VCaP (cell line): ENCODE data around the gene KRT86.
A peak's percentile ranks its signal among the peaks of the same experiment; 100 is the strongest.

ENCODE experiments used
- H3K27ac ChIP-seq: fragments of 450-650 bp; 2 replicates; pipeline ENCODE4 v1.5.1; 2017
- TF ChIP-seq, protein P1 (sequence below): fragments of 450-650 bp; conservative IDR thresholded peaks from 2 replicates; pipeline ENCODE4 v1.5.1; 2017; ENCODE audit warnings: mild to moderate bottlenecking, moderate library complexity

KRT86 gene

DNA sequence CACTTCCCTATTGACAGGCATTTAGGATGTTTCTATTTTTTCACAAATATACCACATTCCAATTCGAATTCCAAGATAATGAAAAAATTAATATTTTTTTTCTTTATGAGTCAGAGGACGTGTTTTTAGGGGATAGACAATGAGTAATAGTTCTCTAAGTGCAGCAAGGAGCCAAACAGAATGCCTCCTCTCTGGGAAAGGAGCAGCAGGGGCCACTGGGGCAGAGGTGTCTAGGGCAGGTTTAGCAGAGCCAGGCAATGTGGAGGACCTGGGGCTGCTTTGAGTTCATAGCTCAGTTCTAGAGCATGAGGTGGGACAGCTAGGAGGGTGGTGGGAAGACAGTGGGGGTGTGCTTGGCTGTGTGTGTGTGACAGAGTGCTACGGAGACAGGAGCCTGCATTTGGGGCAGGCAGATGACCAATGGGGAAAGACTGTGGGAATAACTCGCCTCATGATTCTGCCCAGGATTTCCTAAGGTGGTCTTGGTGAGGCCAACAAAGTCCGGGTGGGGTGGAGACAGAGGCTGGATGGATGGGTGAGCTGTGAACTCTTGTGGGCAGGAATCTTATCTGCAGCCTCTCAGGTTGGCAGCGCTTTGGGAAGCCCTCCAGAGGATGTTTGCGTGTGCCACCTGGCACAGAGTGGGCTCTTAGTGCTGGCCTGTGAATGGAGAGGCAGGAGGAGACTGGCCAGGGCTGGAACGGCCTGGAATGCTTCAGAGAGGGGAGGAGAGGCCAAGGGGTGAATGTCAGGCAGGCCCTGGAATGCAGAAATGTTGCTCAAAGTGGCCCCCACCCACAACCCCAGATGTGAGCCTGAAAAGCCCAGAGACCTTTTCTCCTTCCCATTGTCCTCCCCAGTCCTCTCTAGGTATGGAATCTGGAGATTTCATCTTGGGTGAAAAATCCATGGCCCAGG, 43.8 kb upstream of the KRT86 start:
- TF ChIP-seq, protein P1, sequence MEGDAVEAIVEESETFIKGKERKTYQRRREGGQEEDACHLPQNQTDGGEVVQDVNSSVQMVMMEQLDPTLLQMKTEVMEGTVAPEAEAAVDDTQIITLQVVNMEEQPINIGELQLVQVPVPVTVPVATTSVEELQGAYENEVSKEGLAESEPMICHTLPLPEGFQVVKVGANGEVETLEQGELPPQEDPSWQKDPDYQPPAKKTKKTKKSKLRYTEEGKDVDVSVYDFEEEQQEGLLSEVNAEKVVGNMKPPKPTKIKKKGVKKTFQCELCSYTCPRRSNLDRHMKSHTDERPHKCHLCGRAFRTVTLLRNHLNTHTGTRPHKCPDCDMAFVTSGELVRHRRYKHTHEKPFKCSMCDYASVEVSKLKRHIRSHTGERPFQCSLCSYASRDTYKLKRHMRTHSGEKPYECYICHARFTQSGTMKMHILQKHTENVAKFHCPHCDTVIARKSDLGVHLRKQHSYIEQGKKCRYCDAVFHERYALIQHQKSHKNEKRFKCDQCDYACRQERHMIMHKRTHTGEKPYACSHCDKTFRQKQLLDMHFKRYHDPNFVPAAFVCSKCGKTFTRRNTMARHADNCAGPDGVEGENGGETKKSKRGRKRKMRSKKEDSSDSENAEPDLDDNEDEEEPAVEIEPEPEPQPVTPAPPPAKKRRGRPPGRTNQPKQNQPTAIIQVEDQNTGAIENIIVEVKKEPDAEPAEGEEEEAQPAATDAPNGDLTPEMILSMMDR = no peak
- peak overlapping the region; percentile 36; the same call in 1 of the 2 replicates for H3K27ac ChIP-seq

DNA sequence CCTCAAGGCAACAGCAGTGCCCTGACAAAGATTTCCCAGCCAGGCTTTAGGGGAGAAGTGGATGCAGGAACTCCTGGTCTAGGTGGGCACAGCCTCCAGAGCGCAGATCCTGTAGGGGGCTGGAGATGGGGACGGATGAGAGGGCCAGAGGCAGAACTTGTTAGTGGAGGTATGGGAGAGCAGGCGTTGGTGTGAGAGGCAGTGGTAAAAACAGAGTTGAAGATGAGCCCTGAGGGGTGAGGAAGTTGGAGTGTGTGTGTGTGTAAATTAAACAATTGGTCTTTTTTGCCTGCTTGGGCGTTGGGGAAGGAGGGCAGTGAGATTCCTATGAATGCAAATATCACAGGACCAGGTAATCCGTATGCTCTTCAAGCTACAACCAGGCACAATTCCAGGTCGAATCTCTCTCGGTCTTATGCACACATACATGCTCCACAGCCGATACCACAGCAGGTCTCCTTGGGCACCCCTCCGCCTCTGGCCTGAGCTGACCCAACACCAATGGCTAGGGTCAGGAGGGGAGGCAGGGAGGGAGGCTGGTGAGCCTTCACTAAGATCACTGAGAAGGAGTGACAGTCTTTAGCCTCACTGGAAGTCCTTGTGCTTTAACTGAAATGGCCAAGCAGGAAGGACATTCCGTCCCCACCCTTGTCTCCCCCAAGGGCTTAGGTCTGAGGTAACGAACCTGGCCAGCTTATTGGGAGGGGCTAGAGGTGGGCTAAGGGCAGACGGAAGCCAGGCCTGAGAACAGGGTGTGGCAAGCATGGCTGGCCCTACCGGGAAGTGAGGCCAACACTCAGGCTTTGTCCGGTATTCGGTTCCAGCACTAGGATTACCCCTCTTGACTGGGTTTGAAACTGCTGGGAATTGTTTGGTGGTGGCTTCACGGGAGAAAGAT, 42.9 kb upstream of the KRT86 start:
- peak overlapping the region; percentile 36; the same call in 1 of the 2 replicates for H3K27ac ChIP-seq
- TF ChIP-seq, protein P1 = no peak

DNA sequence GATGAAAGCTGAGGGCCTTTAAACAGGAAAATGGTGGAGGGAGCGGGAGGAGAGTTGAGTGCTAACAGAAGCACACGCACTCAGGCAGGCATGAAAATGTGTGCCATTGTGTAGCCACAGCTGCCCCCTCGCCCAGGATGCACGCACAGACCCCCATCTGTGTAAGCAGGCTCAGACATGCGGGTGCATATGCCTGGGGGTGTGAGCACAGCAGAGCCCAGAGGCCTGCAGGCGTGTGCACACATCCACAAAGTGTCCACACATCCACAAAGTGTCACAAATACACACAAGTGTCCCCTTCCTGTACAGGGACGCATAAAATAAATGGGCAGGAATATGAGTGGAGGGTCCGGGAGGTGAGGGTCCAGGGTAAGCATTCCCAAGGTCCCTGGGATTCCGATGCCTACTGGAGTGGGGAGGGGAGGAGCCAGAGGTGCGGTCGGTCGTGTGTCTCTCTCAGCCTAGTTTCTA, 42.2 kb upstream of the KRT86 start:
- TF ChIP-seq, protein P1 = no peak
- H3K27ac ChIP-seq = peak overlapping the region; percentile 36; the same call in 1 of the 2 replicates

DNA sequence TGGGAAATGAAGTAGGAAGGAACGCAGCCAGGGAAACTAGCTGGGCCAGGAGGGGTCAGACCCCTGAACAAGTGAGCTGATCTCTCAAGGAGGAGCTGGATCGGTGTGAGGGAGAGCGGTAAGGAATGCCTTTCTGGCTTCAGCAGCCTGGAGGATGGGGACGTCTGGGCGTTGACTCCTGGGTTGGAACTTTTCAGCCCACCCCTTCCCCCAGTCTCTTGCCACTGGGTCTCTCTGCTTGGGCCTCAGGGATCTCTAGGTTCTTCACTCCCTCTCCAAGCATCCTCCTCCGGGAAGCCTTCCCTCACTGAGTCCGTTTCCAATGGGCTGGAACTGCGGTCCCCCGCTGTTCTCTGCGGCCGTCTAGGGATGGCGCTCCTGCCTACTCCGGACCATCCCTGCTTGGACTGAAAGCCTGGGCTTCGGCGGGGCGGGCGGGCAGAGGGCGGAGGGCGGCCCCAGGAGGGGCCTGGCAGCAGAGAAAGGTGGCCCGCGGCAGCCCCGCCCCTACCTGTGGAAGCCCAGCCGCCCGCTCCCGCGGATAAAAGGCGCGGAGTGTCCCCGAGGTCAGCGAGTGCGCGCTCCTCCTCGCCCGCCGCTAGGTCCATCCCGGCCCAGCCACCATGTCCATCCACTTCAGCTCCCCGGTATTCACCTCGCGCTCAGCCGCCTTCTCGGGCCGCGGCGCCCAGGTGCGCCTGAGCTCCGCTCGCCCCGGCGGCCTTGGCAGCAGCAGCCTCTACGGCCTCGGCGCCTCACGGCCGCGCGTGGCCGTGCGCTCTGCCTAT, 41.6 kb upstream of the KRT86 start, which contains the start of gene KRT7:
KRT7 (plus strand) TSS at position 570 of the 788 bp plus-strand sequence; CDS start at position 624, 54 bp downstream.
- TF ChIP-seq, protein P1 = no peak
- peak within 1 kb of the TSS; percentile 36; the same call in 1 of the 2 replicates for H3K27ac ChIP-seq

DNA sequence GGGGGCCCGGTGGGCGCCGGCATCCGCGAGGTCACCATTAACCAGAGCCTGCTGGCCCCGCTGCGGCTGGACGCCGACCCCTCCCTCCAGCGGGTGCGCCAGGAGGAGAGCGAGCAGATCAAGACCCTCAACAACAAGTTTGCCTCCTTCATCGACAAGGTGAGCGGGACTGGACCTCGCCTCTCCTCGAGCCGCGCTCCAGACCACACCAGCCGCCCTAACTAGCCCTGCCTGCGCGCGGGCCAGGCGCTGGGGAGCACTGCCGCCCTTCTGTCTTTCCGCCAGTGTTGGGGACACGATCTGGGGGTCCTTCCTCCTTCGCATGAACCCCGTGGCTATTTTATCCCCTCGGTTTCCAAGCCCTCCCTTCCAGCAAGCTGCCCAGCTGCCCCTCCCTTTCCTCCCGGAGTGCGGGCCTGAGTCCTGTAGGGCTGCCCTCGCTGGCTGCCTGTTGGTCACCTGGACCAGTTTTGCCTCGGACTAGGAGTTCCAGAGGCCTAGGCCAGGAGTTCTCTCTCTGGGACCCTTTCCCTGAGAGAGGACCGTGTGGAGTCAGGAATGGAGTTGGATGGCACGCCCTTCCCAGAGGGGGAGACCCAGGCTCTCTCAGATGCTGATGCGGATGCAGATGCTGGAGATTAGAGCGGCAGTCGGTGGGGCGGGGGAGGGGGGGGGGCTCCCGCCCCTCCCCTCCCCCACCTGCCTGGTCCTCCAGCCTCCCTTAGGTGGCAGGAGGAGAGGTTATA, 40.8 kb upstream of the KRT86 start:
- TF ChIP-seq, protein P1 = no peak
- no peak overlapping the region for H3K27ac ChIP-seq

DNA sequence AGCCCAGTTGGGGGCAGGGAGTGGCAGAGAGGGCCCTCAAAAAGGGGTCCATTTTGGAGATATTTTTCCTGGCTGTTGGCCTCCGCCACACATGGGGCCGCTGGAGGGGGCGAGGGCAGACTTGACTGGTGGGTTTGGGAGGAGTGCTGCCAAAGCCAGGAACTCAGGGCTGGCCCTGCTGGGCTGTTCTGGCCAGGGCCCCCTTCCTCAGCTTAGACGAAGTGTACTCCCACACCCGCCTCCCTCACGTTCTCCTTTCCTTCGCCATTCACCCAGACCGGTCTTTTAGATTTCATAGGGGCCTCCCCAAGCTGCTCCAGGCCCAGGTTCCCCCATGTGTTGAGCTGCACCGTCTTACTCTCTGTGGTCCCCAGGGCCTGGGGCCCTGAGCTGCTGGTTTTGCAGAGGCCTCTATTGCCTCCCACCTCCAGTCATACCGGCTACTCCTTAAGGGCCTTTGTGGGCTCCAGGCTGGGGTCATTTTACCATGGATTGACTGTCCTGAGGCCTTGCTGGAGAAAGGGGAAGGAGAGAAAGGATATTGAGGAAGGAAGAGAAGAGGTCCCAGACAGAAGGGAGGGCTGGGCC, 40.1 kb upstream of the KRT86 start:
- TF ChIP-seq, protein P1 = no peak
- H3K27ac ChIP-seq = no peak overlapping the region
